RWPE2 (cell line): ENCODE results near the gene VSIG10L.

Experiments
- ATAC-seq: fragments of 200-7000 bp; cut with Tn5 transposase; 3 replicates; pipeline ENCODE4 v1.9.1; 2021; ENCODE audit warnings: low read depth
- DNase-seq: peaks from one replicate; pipeline ENCODE4 v3.0.0-alpha.2; 2020; ENCODE audit warnings: low spot score
- H3K27ac ChIP-seq: fragments of 450-650 bp; 2 replicates; pipeline ENCODE4 v1.5.1; 2017; ENCODE audit warnings: mild to moderate bottlenecking; ENCODE audit not compliant: poor library complexity, severe bottlenecking
- H3K27me3 ChIP-seq: fragments of 250-450 bp; sonication (Bioruptor Pico); 2 replicates; pipeline ENCODE4 v1.5.1; 2021; ENCODE audit warnings: mild to moderate bottlenecking, moderate library complexity; ENCODE audit not compliant: insufficient read depth, poor library complexity, severe bottlenecking
- H3K36me3 ChIP-seq: fragments of 250-450 bp; sonication (Bioruptor Pico); 2 replicates; pipeline ENCODE4 v1.5.1; 2020; ENCODE audit warnings: low read depth, mild to moderate bottlenecking, moderate library complexity
- H3K4me1 ChIP-seq: fragments of 250-450 bp; sonication (Bioruptor Pico); 2 replicates; pipeline ENCODE4 v1.5.1; 2021; ENCODE audit warnings: mild to moderate bottlenecking, moderate library complexity; ENCODE audit not compliant: insufficient read depth, poor library complexity, severe bottlenecking
- H3K4me3 ChIP-seq: fragments of 250-450 bp; sonication (Bioruptor Pico); 2 replicates; pipeline ENCODE4 v1.5.1; 2021; ENCODE audit warnings: mild to moderate bottlenecking, moderate library complexity; ENCODE audit not compliant: severe bottlenecking
- H3K9me3 ChIP-seq: fragments of 250-450 bp; sonication (Bioruptor Pico); 2 replicates; pipeline ENCODE4 v1.5.1; 2021; ENCODE audit warnings: mild to moderate bottlenecking, moderate library complexity; ENCODE audit not compliant: severe bottlenecking
- CTCF ChIP-seq: fragments of 450-650 bp; IDR thresholded peaks from one replicate; pipeline ENCODE4 v1.5.1; 2017; ENCODE audit warnings: mild to moderate bottlenecking, moderate library complexity; ENCODE audit not compliant: poor library complexity, severe bottlenecking

VSIG10L gene

GRCh38 chr19:51293571-51294210, 48.2 kb downstream of the VSIG10L start:
- no peak for TF ChIP-seq CTCF
- Histone ChIP-seq H3K4me3 (no peak overlapping the region), H3K27ac (no peak overlapping the region), H3K27me3 (peaks cover 8% of the 10 kb centered on the region), H3K4me1 (no peaks in the 10 kb centered on the region), H3K36me3 (no peaks in the 10 kb centered on the region), H3K9me3 (no peaks in the 10 kb centered on the region)
- ATAC-seq, result no peak
- DNase-seq, result no peak

GRCh38 chr19:51292971-51293370, 49.0 kb downstream of the VSIG10L start:
- Histone ChIP-seq H3K9me3 (no peaks in the 10 kb centered on the region), H3K4me3 (no peak overlapping the region), H3K27me3 (peaks cover 6% of the 10 kb centered on the region), H3K36me3 (no peaks in the 10 kb centered on the region), H3K27ac (no peak overlapping the region), H3K4me1 (no peaks in the 10 kb centered on the region)
- no peak for DNase-seq
- ATAC-seq, result no peak
- no peak for TF ChIP-seq CTCF

GRCh38 chr19:51289635-51290034, 52.3 kb downstream of the VSIG10L start:
- no peak for ATAC-seq
- Histone ChIP-seq H3K27ac (no peak overlapping the region), H3K4me1 (no peaks in the 10 kb centered on the region), H3K36me3 (no peaks in the 10 kb centered on the region), H3K9me3 (no peaks in the 10 kb centered on the region), H3K4me3 (no peak overlapping the region), H3K27me3 (peaks cover 4% of the 10 kb centered on the region)
- TF ChIP-seq CTCF, result no peak
- no peak for DNase-seq

GRCh38 chr19:51285682-51286081, 56.3 kb downstream of the VSIG10L start:
- no peak for ATAC-seq
- no peaks in the 10 kb centered on the region for H3K36me3 ChIP-seq
- no peak overlapping the region for H3K4me3 ChIP-seq
- no peak for DNase-seq
- TF ChIP-seq CTCF, result no peak
- H3K4me1 ChIP-seq, result no peaks in the 10 kb centered on the region
- peaks cover 4% of the 10 kb centered on the region for H3K27me3 ChIP-seq
- no peak overlapping the region for H3K27ac ChIP-seq
- H3K9me3 ChIP-seq, result no peaks in the 10 kb centered on the region

- Histone ChIP-seq H3K4me1 (no peaks in the 10 kb centered on the region), H3K4me3 (no peak overlapping the region), H3K27ac (no peak overlapping the region), H3K36me3 (no peaks in the 10 kb centered on the region), H3K27me3 (no peaks in the 10 kb centered on the region), H3K9me3 (no peaks in the 10 kb centered on the region)
- no peak for TF ChIP-seq CTCF
- no peak for ATAC-seq
- DNase-seq, result no peak
Measured at GRCh38 chr19:51282335-51282734, 59.6 kb downstream of the VSIG10L start.
